Stimulated activated CD4-positive, alpha-beta T cell treated with anti-CD3 and anti-CD28 coated beads, Interleukin-4, amount 100 ng/mL, for 1 hour (primary cell): ENCODE measurements around the gene ZNF207.
"Not testable (repeated sequence)": the region's sequence is repeated elsewhere in the genome, so short reads cannot be mapped to it uniquely, and the experiment has no call there.

ENCODE experiments used
- DNase-seq: peaks from one replicate; pipeline ENCODE4 v3.0.0-alpha.2; 2020

The ZNF207 gene

DNA sequence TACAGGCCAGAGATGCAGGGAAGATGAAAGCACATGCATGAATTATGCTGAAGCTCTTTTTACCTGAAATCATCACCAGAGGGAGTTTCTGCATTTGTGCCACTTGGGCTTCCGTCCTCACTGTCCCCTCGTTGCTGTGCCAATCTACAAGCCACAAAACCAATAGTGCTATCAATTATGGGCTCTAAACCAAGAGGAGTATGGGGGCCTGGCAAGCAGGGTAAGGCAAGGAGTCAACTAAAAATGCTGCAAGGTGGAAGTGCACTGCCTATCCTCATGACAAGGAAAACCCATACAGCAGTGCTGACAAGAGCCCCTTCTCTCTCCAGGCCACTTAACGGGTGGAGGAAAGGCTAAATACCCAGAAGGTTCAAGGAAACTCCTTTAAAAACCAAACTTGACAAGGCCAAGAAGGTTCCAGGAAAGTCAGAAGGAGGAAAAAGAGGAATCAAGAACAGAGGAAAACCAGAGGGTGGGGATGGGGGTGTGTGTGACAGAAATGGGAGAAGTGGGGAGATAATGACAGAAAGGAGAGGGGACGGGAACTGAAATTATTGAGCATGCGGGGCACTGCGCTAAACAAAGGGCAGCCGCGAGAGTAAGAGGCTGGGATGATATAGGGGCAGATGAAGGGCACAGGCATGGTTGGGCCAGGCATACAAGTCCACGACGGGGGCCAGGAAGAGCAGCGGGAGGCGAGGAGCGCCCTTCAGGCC lies 8.7 kb upstream of the ZNF207 start:
- peak; percentile 39 for DNase-seq

DNA sequence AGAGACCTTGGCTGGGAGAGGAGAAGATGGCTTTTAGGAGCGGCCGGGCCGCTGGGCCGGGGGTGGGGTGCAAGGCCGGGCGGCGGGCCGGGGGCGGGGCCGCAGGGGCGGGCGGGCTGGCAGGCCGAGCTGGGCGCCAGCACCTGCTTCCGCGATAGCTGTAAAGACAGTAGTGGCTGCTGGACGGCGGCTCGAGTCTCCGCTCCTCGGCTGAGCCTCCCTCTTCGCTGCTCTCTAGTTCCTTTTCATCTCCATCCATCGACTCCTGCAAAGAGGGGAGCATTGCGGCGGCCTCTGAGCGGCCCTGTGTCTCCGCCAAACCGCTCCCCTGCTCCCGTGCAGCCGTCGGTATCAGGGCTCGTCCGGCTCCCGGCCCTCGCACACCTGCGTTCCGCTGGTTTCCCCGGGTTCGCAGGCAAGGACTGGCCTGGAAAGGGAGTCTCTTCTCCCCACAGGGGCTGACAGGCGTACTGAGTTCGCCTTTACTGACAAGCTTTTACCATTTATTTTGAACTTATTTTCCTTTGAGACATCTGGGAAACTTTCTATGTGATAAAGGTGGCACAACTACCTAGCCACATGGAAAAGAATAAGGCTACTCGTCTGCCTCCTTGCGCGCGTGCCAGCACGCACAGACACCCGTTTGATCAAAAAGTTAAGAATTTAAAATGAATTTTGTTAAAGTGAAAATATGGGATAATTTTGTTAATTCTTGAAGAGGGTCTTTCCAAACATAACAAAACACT lies 7.9 kb upstream of the ZNF207 start, which contains the start of gene C17orf75:
Gene C17orf75, minus strand, starts transcription at position 317 of the 746 bp plus-strand sequence. Its CDS starts 34 bp downstream, at position 283.
- DNase-seq, result peak; percentile 85

DNA sequence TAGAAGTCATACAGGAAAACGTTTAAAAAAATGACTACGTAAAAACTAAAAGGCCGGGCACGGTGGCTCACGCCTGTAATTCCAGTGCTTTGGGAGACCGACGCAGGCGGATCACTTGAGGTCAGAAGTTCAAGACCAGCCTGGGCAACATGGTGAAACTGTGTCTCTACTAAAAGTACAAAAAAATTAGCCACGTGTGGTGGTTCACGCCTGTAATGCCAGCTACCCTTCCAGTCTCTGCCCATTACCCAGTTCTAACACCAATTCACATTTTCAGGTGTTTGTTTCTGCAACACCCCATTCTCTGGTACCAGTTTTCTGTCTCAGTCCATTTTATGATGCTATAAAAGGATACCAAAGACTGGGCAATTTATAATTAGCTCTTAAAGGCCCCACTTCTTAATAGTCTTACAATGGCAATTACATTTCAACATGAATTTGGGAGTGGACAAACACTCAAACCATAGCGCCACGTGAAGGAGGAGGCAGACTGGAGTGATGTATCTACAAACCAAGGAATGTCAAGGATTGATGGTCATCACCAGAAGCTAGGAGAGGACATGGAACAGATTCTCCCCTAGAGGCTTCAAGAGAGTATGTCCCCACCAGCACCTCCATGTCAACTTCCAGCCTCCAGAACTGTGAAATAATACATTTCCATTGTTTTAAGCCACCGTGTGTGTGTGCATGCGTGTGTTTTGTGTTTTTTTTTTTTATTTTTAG lies 7.2 kb upstream of the ZNF207 start:
- no peak for DNase-seq

DNA sequence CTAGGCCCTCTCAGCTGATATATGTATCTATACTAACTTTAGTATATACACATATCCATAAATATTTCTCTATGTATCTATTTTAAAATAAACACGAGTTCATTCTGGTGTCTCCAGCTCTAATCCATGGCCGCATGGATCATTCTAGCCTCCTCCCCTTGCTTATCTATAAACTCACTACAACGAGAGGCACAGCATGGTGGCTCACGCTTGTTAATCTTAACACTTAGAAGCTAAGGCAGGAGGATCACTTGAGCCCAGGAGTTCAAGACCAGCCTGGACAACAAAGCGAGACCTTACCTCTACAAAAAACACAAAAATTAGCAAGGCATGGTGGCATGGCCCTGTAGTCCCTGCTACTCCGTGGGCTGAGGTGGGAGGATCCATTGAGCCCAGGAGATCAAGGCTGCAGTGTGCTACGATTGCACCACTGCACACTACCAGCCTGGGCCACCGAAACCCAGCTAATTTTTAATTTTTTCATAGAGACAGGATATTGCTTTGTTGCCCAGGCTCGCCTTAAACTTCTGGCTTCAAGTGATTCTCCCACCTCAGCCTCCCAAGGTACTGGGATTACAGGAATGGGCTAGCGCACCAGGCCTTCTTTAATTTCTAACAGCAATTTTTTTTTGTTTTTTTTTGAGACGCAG lies 3.9 kb upstream of the ZNF207 start:
- DNase-seq, result no peak

DNA sequence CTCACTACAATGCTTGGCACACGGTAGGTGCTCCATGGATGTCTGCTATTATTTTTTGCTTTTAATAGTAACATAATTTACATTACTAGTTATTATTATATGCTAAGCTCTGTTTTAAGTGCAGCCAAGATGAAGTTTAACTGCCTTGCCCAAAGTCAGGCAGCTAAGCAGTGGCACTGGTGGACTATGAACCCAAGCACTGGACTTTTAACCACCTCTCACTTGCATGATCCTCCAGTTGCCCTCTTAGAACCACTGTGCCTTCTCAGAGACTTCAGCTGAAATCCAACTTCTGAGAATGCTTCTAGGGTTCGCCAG lies 1.5 kb upstream of the ZNF207 start:
- no peak for DNase-seq

DNA sequence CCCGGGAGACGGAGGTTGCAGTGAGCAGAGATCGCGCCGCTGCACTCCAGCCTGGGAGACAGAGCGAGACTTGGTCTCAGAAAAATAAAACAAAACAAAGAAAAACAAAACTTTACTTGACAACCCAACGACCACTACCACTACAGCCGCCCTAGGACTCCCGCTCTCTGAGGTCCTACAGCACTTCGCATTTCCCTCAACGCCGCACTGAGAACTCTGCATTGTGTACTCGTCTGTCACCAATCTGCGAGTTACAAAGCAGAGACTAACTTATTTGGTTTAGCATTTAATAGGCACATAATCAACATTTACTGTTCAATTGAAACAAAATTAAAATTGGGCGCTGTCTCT lies 479 bp upstream of the ZNF207 start:
- no peak for DNase-seq

DNA sequence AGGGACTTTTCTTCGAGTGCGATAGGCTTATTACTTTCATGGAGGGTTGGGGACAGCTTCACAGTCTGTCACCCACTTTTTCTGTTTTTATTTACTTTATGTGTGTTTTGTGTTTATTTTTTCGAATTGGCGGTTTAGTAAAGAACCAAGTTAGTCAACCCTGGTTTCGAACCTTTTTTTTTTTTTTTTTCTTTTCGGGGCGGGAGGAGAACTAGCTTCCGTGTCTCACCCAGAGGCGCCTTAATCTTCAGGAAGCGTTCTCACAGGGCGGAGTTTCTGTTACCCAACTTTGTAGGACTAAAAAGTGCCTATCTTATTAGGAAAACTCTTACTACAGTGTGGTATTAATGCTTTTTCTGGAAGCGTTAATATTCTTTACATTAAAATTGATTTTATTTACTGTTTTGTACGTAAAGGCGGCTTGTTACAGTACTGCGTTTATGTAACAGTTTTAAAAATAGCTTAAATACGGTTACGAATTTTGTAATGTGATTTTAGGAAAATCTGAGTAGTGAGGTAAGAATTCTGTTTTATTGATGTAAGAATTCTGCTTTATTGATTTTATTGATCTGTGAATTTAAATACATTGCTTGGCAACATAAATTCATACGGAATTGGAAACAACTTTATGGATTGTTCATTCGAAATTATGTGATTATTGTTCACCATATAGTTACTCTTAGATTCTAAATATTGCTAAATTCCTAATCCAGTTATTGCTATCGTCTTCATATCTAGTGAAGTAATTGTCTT lies 885 bp downstream of the ZNF207 start:
- peak; percentile 23 for DNase-seq

DNA sequence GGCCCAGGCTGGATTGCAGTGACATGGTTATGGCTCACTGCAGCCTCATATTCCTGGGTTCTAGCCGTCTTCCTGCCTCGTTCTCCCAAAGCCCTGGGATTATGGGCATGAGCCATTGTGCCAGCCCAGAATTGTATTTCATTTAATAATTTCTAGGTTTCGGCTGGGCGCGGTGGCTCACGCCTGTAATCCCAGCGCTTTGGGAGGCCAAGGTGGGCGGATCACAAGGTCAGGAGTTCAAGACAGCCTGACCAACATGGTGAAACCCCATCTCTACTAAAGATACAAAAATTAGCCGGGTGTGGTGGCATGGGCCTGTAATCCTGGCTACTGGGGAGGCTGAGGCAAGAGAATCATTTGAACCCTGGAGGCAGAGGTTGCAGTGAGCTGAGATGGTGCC lies 2.8 kb downstream of the ZNF207 start:
- DNase-seq, result not testable (repeated sequence)

DNA sequence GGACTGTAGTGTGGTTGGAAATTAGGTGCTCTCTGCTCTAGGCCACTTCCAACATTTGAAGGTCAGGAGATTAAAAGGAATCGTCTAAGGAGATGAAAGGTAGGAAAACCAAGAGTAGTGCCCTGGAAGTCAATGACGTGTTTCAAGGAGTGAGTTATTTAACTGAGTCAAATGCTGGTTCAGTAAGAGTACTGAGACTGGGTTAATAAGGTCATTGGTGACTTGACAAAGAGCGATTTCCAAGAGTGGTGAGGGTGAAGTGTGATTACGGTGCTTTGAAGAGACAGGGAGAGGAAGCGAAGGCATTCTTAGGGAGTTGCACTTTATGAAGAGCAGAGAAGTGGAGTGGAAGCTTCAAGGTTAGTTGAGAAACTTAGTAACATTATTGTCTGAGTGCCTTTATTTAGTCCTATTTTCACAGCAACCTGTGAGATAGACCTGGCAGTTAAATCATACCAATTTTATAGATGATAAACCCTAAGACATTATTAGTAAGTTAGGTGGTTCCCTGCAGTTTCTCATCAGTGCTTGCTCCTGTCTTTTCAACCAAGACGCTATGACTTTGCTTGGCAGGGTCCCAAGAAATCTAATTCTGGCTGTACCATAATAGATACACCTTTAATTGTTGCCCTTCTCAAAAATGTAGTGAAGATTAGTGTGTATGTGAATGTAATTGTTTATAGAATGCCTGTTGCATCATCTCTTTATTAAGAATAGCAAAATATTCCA lies 5.9 kb downstream of the ZNF207 start:
- no peak for DNase-seq

DNA sequence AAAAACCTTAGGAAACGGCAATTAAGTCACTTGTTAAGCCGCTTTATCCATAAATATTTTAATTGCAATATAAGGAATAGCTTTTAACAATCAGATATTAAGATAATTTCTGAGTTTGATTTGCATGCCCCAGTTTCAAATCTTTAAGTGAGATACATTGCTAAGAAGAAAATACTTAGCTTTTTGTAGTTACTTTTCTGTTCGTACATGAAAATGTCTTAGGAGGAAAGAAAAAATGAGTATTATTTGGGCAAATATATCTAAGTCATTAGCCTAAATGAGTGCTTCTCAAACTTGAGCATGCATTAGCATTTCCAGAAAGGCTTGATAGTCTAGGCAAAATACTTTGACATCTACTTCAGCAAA lies 6.4 kb downstream of the ZNF207 start:
- no peak for DNase-seq

DNA sequence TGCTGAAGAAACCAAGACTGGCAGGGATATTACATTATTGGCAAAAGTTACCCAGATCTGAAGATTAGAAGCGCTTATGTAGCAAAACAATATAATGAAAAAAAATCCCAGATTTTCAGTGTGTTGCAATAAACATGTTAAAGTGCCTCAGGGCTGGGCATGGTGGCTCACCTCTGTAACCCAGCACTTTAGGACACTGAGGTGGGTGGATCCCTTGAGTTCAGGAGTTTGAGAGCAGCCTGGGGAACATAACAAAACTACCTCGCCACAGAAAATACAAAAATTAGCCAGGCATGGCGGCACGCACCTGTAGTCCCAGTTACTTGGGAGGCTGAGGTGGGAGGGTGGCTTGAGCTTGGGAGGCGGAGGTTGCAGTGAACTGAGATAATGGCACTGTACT lies 6.8 kb downstream of the ZNF207 start:
- DNase-seq, result no peak

DNA sequence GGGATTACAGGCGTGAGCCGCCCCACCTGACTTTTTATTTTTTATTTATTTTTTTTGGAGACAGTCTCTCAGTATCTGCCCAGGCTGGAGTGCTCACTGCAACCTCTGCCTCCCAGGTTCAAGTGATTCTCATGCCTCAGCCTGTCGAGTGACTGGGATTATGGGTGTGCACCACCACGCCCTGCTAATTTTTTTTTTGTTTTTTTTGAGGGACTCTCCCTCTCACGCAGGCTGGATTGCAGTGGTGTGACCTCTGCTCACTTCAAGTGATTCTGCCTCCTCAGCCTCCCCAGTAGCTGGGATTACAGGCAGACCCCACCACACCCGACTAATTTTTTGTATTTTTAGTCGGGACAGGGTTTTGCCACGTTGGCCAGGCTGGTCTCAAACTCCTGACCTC lies 7.7 kb downstream of the ZNF207 start:
- no peak for DNase-seq

DNA sequence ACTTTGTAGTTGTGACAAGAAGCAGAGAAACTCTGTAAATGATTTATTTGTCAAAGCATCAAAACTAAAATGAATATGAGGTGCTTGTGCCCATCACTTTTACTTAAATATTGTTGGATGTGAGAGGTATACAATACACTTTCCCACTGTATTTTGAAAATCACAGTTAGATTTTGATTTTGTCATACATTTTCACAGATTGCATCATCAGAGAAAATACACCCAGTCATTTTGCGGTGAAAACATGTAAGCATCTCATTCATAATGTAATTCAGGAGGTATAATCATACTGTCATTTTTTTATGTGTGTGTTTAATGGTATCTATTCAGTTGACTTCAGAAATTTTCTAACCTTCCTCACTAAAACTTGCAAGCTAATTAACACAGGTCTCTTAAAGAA lies 11.3 kb downstream of the ZNF207 start:
- DNase-seq, result no peak

DNA sequence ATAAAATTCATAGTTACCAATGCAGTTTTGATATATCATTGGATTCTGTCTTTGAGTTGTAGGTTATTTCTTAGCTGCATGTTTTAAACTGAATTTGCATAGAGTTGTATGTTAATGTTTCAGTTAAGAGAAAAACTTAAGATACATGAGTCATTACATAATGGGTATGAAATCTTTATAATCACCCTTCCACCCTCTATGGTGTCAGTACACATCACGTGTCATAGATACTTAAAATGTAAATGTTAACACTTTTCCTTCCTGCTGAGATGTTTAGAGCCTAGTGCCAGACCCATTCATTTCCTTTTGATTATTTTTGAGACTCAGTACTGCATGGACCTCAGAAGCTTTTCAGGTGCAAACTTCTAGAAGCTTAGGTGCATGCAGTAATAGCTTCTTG lies 20.5 kb downstream of the ZNF207 start:
- no peak for DNase-seq

DNA sequence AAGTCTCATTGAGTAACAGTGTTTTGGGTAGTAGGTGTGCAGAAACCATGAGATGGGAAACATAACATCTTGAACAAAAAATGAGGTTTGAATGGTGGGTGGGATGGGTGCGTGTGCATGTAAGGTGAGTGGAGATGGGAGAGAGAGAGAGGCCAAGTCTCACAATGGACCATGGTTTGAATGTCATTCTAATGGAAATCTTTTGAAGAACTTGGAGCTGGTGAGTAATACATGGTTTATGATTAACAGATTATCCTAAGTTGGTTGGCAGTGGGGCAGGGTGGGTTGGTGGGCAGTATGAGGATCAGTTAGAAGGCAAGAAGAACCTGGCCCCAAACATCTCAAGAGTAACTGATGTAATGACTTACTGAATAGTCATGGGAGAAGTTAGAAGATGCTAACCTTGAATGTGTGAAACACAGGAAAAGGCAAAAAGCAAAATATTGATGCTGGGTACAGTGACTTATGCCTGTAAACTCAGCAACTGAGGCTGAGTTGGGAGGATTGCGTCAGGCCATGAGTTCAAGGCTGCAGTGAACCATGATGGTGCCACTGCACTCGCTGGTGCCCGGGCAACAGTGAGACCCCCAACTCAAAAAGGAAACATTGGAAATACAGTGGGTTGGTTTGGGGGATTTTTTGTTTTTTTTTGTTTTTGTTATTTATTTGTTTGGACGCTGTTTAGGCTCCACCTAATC lies 32.7 kb downstream of the ZNF207 start:
- no peak for DNase-seq

DNA sequence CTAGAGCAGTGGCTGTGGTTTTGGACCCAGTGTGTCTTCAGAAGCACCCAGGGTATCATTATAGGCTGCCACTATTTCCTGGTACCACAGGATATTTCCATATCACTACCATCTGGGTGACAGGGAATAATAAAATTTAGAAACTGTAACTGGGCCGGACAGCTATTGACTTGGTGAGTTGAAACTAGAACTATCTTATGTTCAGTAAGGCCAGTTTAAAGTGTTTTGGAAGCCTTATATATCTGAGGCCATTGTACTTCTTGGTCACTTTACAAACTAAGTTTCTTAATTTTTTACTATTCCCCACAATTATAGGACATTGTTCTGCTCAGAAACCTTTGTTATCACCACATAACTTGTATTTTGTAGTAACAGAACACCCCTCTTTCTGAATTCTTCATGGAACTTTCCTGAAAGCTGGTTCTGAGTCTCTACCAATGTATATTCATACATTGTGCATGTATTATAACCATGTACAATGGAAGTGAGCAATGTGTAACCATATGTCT lies 34.0 kb downstream of the ZNF207 start:
- DNase-seq, result no peak

DNA sequence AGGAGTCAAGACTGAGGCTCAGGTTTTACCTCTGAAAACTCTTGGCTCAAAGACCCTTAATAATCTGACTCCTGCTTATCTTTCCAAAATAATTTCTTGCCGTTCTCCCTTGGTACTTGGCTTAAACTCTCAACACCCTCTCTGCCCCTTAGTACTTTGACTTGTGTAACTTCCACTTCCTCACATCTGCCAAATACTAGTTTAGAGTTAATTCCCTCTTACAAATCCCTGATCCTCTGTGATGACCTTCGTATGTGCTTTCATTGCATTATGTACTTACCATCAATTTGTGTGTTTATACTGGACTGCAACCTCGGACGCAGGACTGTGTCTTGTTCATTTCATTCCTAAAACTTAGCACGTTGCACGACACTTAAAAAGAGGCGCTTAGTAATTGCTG lies 35.2 kb downstream of the ZNF207 start:
- no peak for DNase-seq

DNA sequence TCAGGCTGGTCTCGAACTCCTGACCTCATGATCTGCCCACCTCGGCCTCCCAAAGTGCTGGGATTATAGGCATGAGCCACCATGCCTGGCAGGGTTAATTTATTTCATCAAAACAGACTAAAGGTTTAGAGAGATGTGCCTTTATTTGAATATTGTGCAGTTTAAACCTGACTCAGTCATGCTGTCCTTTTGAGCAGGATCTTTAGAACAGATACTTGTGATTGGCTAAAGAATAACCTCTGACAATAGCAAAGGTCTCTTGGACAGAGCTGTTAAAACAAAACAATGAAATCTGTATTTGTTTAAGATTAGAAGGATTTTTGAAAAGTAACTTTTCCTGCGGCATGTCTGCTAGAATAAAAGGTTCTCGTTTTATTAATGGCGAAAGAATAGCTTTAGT lies 36.0 kb downstream of the ZNF207 start:
- no peak for DNase-seq

DNA sequence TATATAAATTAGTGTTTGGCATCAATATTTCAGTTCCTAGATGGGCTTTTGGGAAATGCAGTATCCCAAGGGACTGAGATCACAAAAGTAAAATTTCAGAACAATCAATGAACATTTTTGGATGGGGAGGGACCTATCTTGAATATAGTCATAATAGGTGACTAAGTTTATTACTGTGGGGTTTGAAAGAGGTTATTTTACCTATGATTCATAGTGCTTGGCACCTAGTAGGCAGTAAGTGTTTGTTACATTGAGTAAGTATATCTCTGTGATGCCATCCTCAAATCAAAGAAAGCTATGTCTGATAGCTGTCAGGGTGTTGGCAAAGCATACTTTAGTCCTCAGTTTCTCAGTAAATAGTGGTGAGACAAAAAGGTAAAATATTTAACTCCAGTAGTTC lies 36.9 kb downstream of the ZNF207 start:
- DNase-seq, result no peak

DNA sequence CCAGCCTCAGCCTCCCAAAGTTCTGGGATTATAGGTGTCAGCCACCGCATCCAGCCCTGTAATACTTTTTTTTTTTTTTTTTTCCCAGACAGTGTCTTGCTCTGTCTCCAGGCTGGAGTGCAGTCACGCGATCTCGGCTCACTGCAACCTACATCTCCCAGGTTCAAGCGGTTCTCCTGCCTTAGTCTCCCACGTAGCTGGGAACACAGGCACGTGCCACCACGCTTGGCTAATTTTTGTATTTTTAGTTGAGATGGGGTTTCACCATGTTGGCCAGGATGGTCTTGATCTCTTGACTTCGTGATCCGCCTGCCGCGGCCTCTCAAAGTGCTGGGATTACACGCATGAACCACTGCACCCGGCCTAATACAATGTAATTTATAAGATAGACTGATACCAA lies 38.2 kb downstream of the ZNF207 start:
- DNase-seq, result not testable (repeated sequence)
